ENCODE data around the gene ZBTB40.

The ZBTB40 gene

GRCh38 chr1:22470227-22470626, 18.6 kb downstream of the ZBTB40 start:
- peak in 2 of 56 donors; percentile 12 to 13 for DNase-seq

GRCh38 chr1:22471078-22471477, 19.4 kb downstream of the ZBTB40 start:
- DNase-seq = no peak

- no peak for DNase-seq
These were observed 20.0 kb downstream of the ZBTB40 start for GRCh38 chr1:22471610-22472009.

GRCh38 chr1:22472596-22472995, 20.9 kb downstream of the ZBTB40 start:
- DNase-seq = no peak

GRCh38 chr1:22473952-22474351, 22.3 kb downstream of the ZBTB40 start:
- no peak for DNase-seq

GRCh38 chr1:22476566-22476965, 24.9 kb downstream of the ZBTB40 start:
- no peak for DNase-seq

- no peak for DNase-seq
These were observed 31.5 kb downstream of the ZBTB40 start for GRCh38 chr1:22483121-22483520.

GRCh38 chr1:22484706-22485345, 33.2 kb downstream of the ZBTB40 start:
- no peak for DNase-seq

GRCh38 chr1:22485431-22485830, 33.8 kb downstream of the ZBTB40 start:
- DNase-seq = no peak

GRCh38 chr1:22487781-22488180, 36.1 kb downstream of the ZBTB40 start:
- DNase-seq = no peak

- DNase-seq = no peak
These were observed 36.7 kb downstream of the ZBTB40 start for GRCh38 chr1:22488319-22488718.

GRCh38 chr1:22489278-22489677, 37.6 kb downstream of the ZBTB40 start:
- DNase-seq = no peak

GRCh38 chr1:22489823-22490222, 38.2 kb downstream of the ZBTB40 start:
- DNase-seq = no peak

GRCh38 chr1:22490309-22490708, 38.7 kb downstream of the ZBTB40 start:
- DNase-seq = no peak

GRCh38 chr1:22491995-22492715, 40.5 kb downstream of the ZBTB40 start:
- DNase-seq = peak in 1 of 56 donors; percentile 4

- no peak for DNase-seq
These were observed 42.5 kb downstream of the ZBTB40 start for GRCh38 chr1:22494144-22494543.

GRCh38 chr1:22494943-22495579, 43.4 kb downstream of the ZBTB40 start:
- no peak for DNase-seq

- no peak for DNase-seq
These were observed 45.0 kb downstream of the ZBTB40 start for GRCh38 chr1:22496536-22497160.

- DNase-seq = no peak
These were observed 46.8 kb downstream of the ZBTB40 start for GRCh38 chr1:22498463-22498862.

GRCh38 chr1:22500058-22500457, 48.4 kb downstream of the ZBTB40 start:
- DNase-seq = no peak

- DNase-seq = peak in 5 of 56 donors; percentile 1 to 76 (median 16)
These were observed 48.8 kb downstream of the ZBTB40 start for GRCh38 chr1:22500471-22500870.

- DNase-seq = no peak
These were observed 50.6 kb downstream of the ZBTB40 start for GRCh38 chr1:22502202-22502601.
